SIG-M5 treated with dmso at 0.1 percent for 504 hours (cell line): Measurements from ENCODE around the gene CPSF4L.

Experiments
- DNase-seq: peaks from one replicate; lab custom pipeline; 2025; ENCODE audit not compliant: unreplicated experiment; lab: John Stamatoyannopoulos, UW

Gene CPSF4L

DNA sequence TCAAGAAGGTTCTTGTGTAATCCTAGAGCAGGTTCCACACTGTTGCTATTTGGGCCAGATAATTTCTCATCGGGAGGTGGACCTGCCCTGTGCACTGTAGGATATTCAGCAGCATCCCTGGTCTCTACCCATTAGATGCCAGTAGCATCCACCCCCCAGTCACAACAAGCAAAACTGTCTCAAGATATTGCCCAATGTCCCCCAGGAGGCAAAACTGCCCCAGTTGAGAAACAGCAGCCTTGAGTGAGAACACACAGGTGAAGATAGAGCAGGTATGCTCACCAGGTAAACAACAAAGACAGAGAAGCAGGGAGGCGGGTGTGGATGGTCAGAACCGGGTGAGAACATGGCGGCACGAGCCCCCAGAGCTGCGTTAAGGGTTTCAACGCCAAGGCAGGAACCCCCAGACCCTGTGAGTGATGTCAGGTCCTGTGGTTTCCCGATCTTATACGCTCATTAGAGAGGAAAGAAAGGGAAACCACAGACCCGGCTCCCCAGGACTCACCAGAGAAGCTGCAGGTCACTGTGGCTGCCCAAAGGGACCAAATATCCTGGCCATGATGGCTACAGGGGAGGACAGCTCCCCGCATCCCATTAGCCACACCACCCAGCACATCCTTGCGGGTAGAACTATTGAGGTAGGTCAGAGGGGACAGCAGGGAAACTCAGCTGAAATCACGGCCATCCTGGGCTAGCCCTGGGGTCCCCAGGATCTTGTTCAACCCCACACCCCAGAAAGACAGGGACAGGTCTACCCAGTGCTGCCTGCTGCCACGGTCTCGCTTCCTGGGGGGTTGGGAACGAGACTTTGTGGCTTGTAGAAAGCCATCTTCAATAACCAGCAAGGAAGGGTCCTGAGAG is 28.9 kb upstream of the CPSF4L start:
- no peak for DNase-seq

DNA sequence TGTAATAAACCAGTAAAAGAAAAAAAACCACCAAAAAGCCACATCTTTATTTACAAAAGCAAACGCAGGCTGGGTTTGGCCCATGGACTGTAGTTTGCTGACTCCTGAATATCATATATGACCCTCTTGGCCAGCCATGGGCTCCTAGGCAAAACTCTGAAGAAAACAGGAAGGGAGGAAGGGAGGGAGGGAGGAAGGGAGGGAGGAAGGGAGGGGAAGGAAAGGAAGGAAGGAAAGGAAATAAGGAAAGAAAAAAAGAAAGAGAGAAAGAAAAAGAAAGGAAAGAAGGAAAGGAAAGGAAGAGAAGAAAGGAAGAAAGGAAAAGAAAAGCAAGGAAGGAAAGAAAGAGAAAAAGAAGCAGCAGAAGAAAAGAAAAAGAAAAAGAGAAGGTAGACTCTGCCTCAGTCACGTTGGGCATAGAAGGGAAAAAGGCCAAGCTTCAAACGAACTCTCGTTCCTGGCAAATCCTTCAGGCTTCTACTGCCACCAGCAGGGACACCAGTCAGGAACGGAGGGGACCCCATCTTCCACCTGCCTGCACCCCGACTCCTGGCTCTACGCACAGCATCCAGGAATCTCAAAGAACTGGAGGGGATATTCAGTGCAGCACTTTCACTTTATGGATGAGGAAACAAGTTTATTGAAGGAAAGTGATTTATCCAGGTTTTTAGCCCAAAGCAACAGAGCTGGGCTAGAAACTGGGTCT is 28.0 kb upstream of the CPSF4L start:
- DNase-seq, result no peak

GRCh38 chr17:73288534-73289302 is 27.0 kb upstream of the CPSF4L start:
- no peak for DNase-seq

DNA sequence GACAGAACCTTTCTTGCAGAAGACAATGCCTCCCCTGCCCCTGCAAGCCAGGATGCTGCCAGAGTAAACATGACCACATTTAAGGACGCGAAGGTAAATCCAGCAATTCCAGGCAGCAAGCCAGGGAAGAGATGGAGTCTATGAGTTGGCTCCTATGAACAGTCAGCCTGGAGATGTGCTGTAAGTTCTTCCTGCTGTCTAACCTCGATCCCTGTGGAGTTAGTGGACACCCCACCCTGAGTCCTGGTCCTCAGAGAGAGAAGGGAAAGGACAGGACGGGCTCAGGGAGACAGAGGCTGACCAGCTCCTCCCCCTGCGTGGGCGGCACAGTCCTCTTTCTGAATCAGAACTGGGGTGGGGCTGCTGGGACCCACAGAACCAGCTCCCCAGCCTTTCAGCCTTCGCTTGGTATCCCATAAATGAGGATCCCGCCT is 25.2 kb upstream of the CPSF4L start:
- no peak for DNase-seq

DNA sequence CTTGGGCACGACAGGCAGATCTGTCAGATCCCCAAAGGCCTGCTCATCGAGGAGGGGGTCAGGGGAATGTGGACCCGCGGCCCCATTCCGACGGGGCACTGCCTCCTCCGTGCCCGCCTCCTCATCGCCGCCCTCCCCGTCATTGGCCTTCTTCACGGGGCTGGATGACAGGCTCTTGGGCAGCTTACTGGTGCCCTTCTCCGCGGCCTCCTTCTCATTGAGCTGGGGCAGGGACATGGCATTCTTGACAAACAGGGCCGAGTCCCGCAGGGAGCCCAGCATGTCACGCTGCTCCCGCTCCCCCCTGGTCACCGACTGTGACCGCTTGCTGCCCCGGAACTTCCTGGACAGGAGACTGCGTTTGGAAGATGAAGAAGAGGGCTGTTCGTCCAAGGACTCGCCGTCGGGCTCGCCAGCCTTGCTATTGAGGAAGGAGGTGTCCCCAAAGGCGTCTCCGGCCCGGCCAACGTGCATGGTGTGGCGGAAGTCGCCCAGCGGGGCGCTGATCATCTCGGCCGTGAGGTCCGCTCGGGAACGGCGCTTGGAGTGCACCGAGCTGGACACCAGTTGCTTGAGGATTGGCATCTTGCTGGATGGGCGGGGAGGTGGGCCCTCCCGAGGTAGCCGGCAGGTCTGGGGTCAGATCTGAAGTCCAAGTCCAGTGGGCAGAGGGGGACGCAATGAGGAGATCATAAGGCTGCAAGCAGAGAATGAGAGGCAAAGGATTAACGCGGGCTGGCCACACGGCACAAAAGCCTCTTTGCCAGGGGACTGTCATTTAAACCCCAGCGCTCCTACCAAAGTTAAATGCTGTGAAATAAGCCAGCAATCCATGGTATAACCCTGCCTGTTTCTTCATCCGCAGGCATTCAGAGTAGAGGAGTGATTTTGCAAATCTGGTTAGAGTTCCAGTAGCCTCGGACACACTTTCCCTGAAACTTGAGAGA is 24.5 kb upstream of the CPSF4L start:
- no peak for DNase-seq

GRCh38 chr17:73285603-73285908 is 23.9 kb upstream of the CPSF4L start:
- no peak for DNase-seq

GRCh38 chr17:73284906-73285602 is 23.4 kb upstream of the CPSF4L start:
- DNase-seq, result no peak

GRCh38 chr17:73284354-73284753 is 22.7 kb upstream of the CPSF4L start:
- no peak for DNase-seq

- no peak for DNase-seq
Observed at GRCh38 chr17:73283841-73284282, 22.2 kb upstream of the CPSF4L start.

- DNase-seq, result no peak
Observed at GRCh38 chr17:73283250-73283649, 21.6 kb upstream of the CPSF4L start.

GRCh38 chr17:73282629-73283028 is 20.9 kb upstream of the CPSF4L start:
- no peak for DNase-seq

GRCh38 chr17:73281928-73282327 is 20.2 kb upstream of the CPSF4L start:
- DNase-seq, result no peak

- no peak for DNase-seq
Observed at GRCh38 chr17:73280191-73280590, 18.5 kb upstream of the CPSF4L start.

GRCh38 chr17:73279704-73280103 is 18.0 kb upstream of the CPSF4L start:
- no peak for DNase-seq

DNA sequence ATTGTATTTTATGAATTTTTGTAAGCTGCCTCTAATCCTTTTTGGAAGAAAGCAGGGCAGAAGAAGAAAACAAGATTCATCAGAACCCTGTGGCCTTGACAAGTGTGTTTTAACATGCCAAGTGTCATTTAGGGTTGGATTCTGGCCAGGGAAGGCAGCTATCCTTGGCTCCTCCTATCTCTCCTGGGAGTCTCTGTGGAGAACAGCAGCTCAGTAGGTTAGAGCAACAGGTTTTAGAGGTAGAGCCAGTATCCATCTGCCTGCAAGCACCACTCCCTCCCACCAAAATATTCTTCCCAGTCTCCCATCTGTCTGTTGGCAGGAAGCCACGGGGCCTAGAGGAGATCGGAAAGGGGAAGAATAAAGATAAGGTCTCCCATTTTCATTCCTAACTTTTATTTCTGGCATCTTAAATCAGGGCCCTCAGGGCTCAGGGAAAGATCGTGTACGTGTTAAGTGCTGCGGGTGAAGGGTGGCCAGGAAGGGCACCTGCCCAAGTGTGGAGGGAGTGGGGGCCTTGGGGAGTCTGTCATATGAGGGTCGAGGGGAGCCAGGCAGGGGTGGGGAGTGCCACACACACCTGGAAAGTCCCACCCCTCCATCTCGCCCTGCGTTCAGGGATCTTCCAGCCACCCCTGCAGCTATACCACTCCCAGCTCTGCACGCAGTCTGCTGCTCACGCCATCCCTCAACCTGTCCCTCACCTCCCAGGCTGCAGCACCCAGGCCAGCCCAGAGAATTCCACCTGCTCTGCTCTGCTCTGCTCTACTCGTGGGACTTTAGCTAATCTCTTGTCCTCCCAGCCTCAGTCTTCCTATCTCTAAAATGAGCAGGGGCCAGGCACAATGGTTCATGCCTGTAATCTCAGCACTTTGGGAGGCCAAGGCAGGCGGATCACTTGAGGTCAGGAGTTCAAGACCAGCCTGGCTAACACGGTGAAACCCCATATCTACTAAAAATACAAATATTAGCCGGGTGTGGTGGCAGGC is 17.1 kb upstream of the CPSF4L start:
- DNase-seq, result no peak

GRCh38 chr17:73278049-73278464 is 16.4 kb upstream of the CPSF4L start:
- DNase-seq, result no peak

GRCh38 chr17:73274490-73274889 is 12.8 kb upstream of the CPSF4L start:
- DNase-seq, result no peak

- no peak for DNase-seq
Observed at GRCh38 chr17:73272906-73273218, 11.2 kb upstream of the CPSF4L start.

DNA sequence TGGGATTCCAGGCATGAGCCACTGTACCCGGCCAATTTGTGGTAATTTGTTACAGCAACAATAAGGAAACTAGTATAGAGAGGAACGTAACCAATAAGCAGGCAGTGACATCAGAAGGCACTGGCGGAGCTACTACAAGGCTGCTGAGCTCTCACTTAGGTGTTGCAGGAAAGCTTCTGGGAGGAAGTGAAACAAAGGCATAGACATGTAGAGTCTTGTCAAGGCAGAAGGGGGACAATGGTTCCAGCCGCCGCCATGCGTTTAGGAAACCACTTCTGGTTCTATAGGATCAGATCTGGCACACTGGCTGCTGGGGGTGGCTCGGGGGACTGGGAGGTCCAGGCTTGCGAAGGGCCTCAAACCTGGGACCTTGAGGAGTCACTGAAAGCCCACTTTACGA is 9.4 kb upstream of the CPSF4L start:
- DNase-seq, result peak; percentile 96
